Central memory CD8-positive, alpha-beta T cell (primary cell): ENCODE data around the gene NAXD.
A peak's percentile ranks its signal among the peaks of the same experiment; 100 is the strongest.
"Not testable (repeated sequence)": the region's sequence is repeated elsewhere in the genome, so short reads cannot be mapped to it uniquely, and the experiment has no call there.

Experiments used
- ATAC-seq: fragments of 150-1000 bp; cut with Tn5 transposase; replicated peaks from 2 replicates; pipeline ENCODE4 v1.10.0; 2022; ENCODE audit warnings: mild to moderate bottlenecking, moderate FRiP score, moderate number of reproducible peaks; ENCODE audit not compliant: poor library complexity, severe bottlenecking; ENCODE audit errors: extremely low read depth
- DNase-seq, 2 donors: peaks; one replicate each; pipeline ENCODE4 v3.0.0; 2021; ENCODE audit warnings: low spot score in 2 of 2
- H3K27ac Mint-ChIP-seq: one replicate; pipeline ENCODE4 v1.8.0; 2022; ENCODE audit warnings: low read depth, mild to moderate bottlenecking, moderate library complexity, mixed read lengths
- H3K27me3 Mint-ChIP-seq: one replicate; pipeline ENCODE4 v1.8.0; 2022; ENCODE audit warnings: mixed read lengths
- H3K36me3 Mint-ChIP-seq: one replicate; pipeline ENCODE4 v1.8.0; 2022; ENCODE audit warnings: mild to moderate bottlenecking, moderate library complexity, mixed read lengths; ENCODE audit not compliant: insufficient read depth
- H3K4me1 Mint-ChIP-seq: one replicate; pipeline ENCODE4 v1.8.0; 2022; ENCODE audit warnings: mixed read lengths
- H3K4me3 Mint-ChIP-seq: one replicate; pipeline ENCODE4 v1.8.0; 2022; ENCODE audit warnings: mild to moderate bottlenecking, moderate library complexity, mixed read lengths
- H3K9me3 Mint-ChIP-seq: one replicate; pipeline ENCODE4 v1.8.0; 2022; ENCODE audit warnings: mixed read lengths

NAXD gene

GRCh38 chr13:110606281-110606680 lies 9.1 kb upstream of the NAXD start:
- H3K4me3 Mint-ChIP-seq, H3K4me1 Mint-ChIP-seq, DNase-seq, H3K36me3 Mint-ChIP-seq, ATAC-seq, H3K9me3 Mint-ChIP-seq, H3K27ac Mint-ChIP-seq: not testable (repeated sequence)
- H3K27me3 Mint-ChIP-seq = peaks cover 13% of the 10 kb centered on the region

- peaks cover 12% of the 10 kb centered on the region for H3K4me1 Mint-ChIP-seq
- DNase-seq (no peak), ATAC-seq (no peak)
- H3K9me3 Mint-ChIP-seq = no peaks in the 10 kb centered on the region
- no peaks in the 10 kb centered on the region for H3K36me3 Mint-ChIP-seq
- peaks cover 4% of the 10 kb centered on the region for H3K27me3 Mint-ChIP-seq
- no peak overlapping the region for H3K27ac Mint-ChIP-seq
- no peak overlapping the region for H3K4me3 Mint-ChIP-seq
These were observed 7.6 kb upstream of the NAXD start for GRCh38 chr13:110607675-110608224.

- Mint-ChIP-seq H3K27ac (peak overlapping the region; percentile 2), H3K4me3 (peak overlapping the region; percentile 57)
These were observed 4.3 kb upstream of the NAXD start for GRCh38 chr13:110610955-110611595.

GRCh38 chr13:110615005-110615321 lies 382 bp upstream of the NAXD start:
- H3K4me3 Mint-ChIP-seq = peak overlapping the region; percentile 89
- peaks cover 4% of the 10 kb centered on the region for H3K36me3 Mint-ChIP-seq
- no peaks in the 10 kb centered on the region for H3K9me3 Mint-ChIP-seq
- DNase-seq (no peak), ATAC-seq (no peak)
- H3K4me1 Mint-ChIP-seq = peaks cover 38% of the 10 kb centered on the region
- peak overlapping the region; percentile 89 for H3K27ac Mint-ChIP-seq
- no peaks in the 10 kb centered on the region for H3K27me3 Mint-ChIP-seq

More at GRCh38 chr13:110610955-110611595, 4.3 kb upstream of the NAXD start:
- Mint-ChIP-seq H3K9me3 (no peaks in the 10 kb centered on the region), H3K4me1 (peaks cover 18% of the 10 kb centered on the region), H3K36me3 (peaks cover 4% of the 10 kb centered on the region), H3K27me3 (no peaks in the 10 kb centered on the region)
- DNase-seq (no peak), ATAC-seq (no peak)

GRCh38 chr13:110616103-110617101 lies 1.1 kb downstream of the NAXD start:
- H3K27ac Mint-ChIP-seq = peak overlapping the region; percentile 89
- H3K27me3 Mint-ChIP-seq = no peaks in the 10 kb centered on the region
- no peaks in the 10 kb centered on the region for H3K9me3 Mint-ChIP-seq
- H3K4me3 Mint-ChIP-seq = peak overlapping the region; percentile 89
- ATAC-seq = peak; percentile 55
- peaks cover 4% of the 10 kb centered on the region for H3K36me3 Mint-ChIP-seq
- peaks cover 34% of the 10 kb centered on the region for H3K4me1 Mint-ChIP-seq
- peak in 1 of 2 donors; percentile 17 for DNase-seq

- Mint-ChIP-seq H3K4me3 (no peak overlapping the region), H3K4me1 (peaks cover 37% of the 10 kb centered on the region), H3K27ac (no peak overlapping the region), H3K9me3 (no peaks in the 10 kb centered on the region), H3K27me3 (no peaks in the 10 kb centered on the region), H3K36me3 (peaks cover 7% of the 10 kb centered on the region)
- DNase-seq (no peak), ATAC-seq (no peak)
These were observed 2.2 kb downstream of the NAXD start for GRCh38 chr13:110617321-110618072.

- Mint-ChIP-seq H3K4me3 (no peak overlapping the region), H3K4me1 (peaks cover 42% of the 10 kb centered on the region), H3K27ac (no peak overlapping the region), H3K27me3 (no peaks in the 10 kb centered on the region), H3K9me3 (no peaks in the 10 kb centered on the region), H3K36me3 (peaks cover 10% of the 10 kb centered on the region)
- ATAC-seq (no peak), DNase-seq (no peak)
These were observed 2.8 kb downstream of the NAXD start for GRCh38 chr13:110618167-110618566.

- no peaks in the 10 kb centered on the region for H3K27me3 Mint-ChIP-seq
- H3K27ac Mint-ChIP-seq = no peak overlapping the region
- DNase-seq = no peak
- H3K9me3 Mint-ChIP-seq = no peaks in the 10 kb centered on the region
- peaks cover 42% of the 10 kb centered on the region for H3K4me1 Mint-ChIP-seq
- H3K36me3 Mint-ChIP-seq = peaks cover 12% of the 10 kb centered on the region
- no peak for ATAC-seq
- no peak overlapping the region for H3K4me3 Mint-ChIP-seq
These were observed 3.4 kb downstream of the NAXD start for GRCh38 chr13:110618780-110619179.

- Mint-ChIP-seq H3K27me3 (no peaks in the 10 kb centered on the region), H3K4me3 (no peak overlapping the region), H3K36me3 (peaks cover 13% of the 10 kb centered on the region), H3K4me1 (peaks cover 39% of the 10 kb centered on the region), H3K27ac (no peak overlapping the region), H3K9me3 (no peaks in the 10 kb centered on the region)
- ATAC-seq = no peak
- DNase-seq = no peak
These were observed 5.3 kb downstream of the NAXD start for GRCh38 chr13:110620596-110620995.

GRCh38 chr13:110624766-110625756 lies 9.7 kb downstream of the NAXD start:
- peak overlapping the region; percentile 75 for H3K27ac Mint-ChIP-seq
- DNase-seq = no peak
- no peak overlapping the region for H3K4me3 Mint-ChIP-seq
- H3K27me3 Mint-ChIP-seq = no peaks in the 10 kb centered on the region
- ATAC-seq = no peak
- H3K4me1 Mint-ChIP-seq = peaks cover 57% of the 10 kb centered on the region
- peaks cover 22% of the 10 kb centered on the region for H3K36me3 Mint-ChIP-seq
- no peaks in the 10 kb centered on the region for H3K9me3 Mint-ChIP-seq

- H3K36me3 Mint-ChIP-seq = peaks cover 22% of the 10 kb centered on the region
- no peak overlapping the region for H3K4me3 Mint-ChIP-seq
- no peaks in the 10 kb centered on the region for H3K27me3 Mint-ChIP-seq
- no peaks in the 10 kb centered on the region for H3K9me3 Mint-ChIP-seq
- no peak for DNase-seq
- H3K27ac Mint-ChIP-seq = peak overlapping the region; percentile 75
- peaks cover 62% of the 10 kb centered on the region for H3K4me1 Mint-ChIP-seq
- ATAC-seq = no peak
These were observed 10.5 kb downstream of the NAXD start for GRCh38 chr13:110625771-110626321.
